OCI-LY1 (cell line): ENCODE data around the gene POU4F2.

Experiments used
- H2AFZ ChIP-seq: fragments of 200-600 bp; sonication (generic), shearing (Covaris generic); 2 replicates; pipeline ENCODE4 v1.6.0; 2014; ENCODE audit warnings: antibody characterized with exemption, mild to moderate bottlenecking, low read length
- H3F3A ChIP-seq: fragments of 200-600 bp; sonication (generic), shearing (Covaris generic); 2 replicates; pipeline ENCODE4 v1.6.0; 2014; ENCODE audit warnings: mild to moderate bottlenecking, antibody characterized with exemption, low read length, moderate library complexity; ENCODE audit not compliant: insufficient read depth
- H3K27ac ChIP-seq: fragments of 200-600 bp; sonication (generic); 2 replicates; pipeline ENCODE4 v1.5.1; 2014; ENCODE audit warnings: low read length, mixed run types, mild to moderate bottlenecking, low read depth; ENCODE audit not compliant: poor library complexity, severe bottlenecking
- H3K27me3 ChIP-seq: fragments of 200-600 bp; sonication (generic); 2 replicates; pipeline ENCODE4 v1.6.0; 2014; ENCODE audit warnings: antibody characterized with exemption, mild to moderate bottlenecking, low read length, moderate library complexity; ENCODE audit not compliant: insufficient read depth
- H3K36me3 ChIP-seq: fragments of 200-600 bp; sonication (generic); 2 replicates; pipeline ENCODE4 v1.6.1; 2014; ENCODE audit warnings: mild to moderate bottlenecking, antibody characterized with exemption, low read length, moderate library complexity, mixed read lengths; ENCODE audit not compliant: insufficient read depth
- H3K4me1 ChIP-seq: fragments of 200-600 bp; sonication (generic); 2 replicates; pipeline ENCODE4 v1.5.1; 2014; ENCODE audit warnings: mild to moderate bottlenecking, low read length, moderate library complexity; ENCODE audit not compliant: insufficient read depth, severe bottlenecking
- H3K4me2 ChIP-seq: fragments of 200-600 bp; sonication (generic), shearing (Covaris generic); 2 replicates; pipeline ENCODE4 v1.6.1; 2014; ENCODE audit warnings: low read length
- H3K4me3 ChIP-seq: fragments of 200-600 bp; sonication (generic); 2 replicates; pipeline ENCODE4 v1.5.1; 2014; ENCODE audit warnings: low read length, low read depth, mild to moderate bottlenecking, mixed read lengths; ENCODE audit not compliant: poor library complexity, severe bottlenecking
- H3K79me2 ChIP-seq: fragments of 200-600 bp; shearing (Covaris generic); 2 replicates; pipeline ENCODE4 v1.6.1; 2016; ENCODE audit warnings: mixed run types, low read length, mixed read lengths; ENCODE audit not compliant: insufficient read depth
- H3K9ac ChIP-seq: fragments of 200-600 bp; sonication (generic), shearing (Covaris generic); 2 replicates; pipeline ENCODE4 v1.6.1; 2014; ENCODE audit warnings: mild to moderate bottlenecking, low read length, mixed read lengths
- H3K9me2 ChIP-seq: fragments of 200-600 bp; sonication (generic), shearing (Covaris generic); 2 replicates; pipeline ENCODE4 v1.6.1; 2014; ENCODE audit warnings: low read depth, mild to moderate bottlenecking, low read length, mixed read lengths
- H3K9me3 ChIP-seq: fragments of 200-600 bp; shearing (Covaris generic); 2 replicates; pipeline ENCODE4 v1.6.1; 2014; ENCODE audit warnings: low read length, mixed read lengths
- H4K20me1 ChIP-seq: fragments of 200-600 bp; sonication (generic), shearing (Covaris generic); 2 replicates; pipeline ENCODE4 v1.6.0; 2016; ENCODE audit warnings: mild to moderate bottlenecking, low read length; ENCODE audit not compliant: insufficient read depth
- CTCF ChIP-seq: fragments of 200-600 bp; sonication (generic), shearing (Covaris generic); IDR thresholded peaks from 2 replicates; pipeline ENCODE4 v1.5.1; 2017; ENCODE audit warnings: mild to moderate bottlenecking, antibody characterized with exemption, low read length, moderate library complexity, mixed read lengths
- EZH2 ChIP-seq: fragments of 200-600 bp; sonication (generic), shearing (Covaris generic); IDR thresholded peaks from 2 replicates; pipeline ENCODE4 v1.8.0; 2017; ENCODE audit warnings: borderline replicate concordance, mixed run types, mild to moderate bottlenecking, antibody characterized with exemption, low read length, moderate library complexity, mixed read lengths

Gene POU4F2

GRCh38 chr4:146650034-146650433 is 11.3 kb downstream of the POU4F2 start:
- Histone ChIP-seq H3K9me2 (no peaks in the 10 kb centered on the region), H3K36me3 (no peaks in the 10 kb centered on the region), H3K79me2 (no peaks in the 10 kb centered on the region), H3K4me2 (no peak overlapping the region), H3K4me1 (no peaks in the 10 kb centered on the region), H3K27me3 (no peaks in the 10 kb centered on the region), H3K27ac (no peak overlapping the region), H3K4me3 (no peak overlapping the region), H3F3A (no peaks in the 10 kb centered on the region), H2AFZ (no peak overlapping the region), H4K20me1 (no peaks in the 10 kb centered on the region), H3K9me3 (no peaks in the 10 kb centered on the region), H3K9ac (no peak overlapping the region)
- no peak for TF ChIP-seq CTCF
- no peak for TF ChIP-seq EZH2

DNA sequence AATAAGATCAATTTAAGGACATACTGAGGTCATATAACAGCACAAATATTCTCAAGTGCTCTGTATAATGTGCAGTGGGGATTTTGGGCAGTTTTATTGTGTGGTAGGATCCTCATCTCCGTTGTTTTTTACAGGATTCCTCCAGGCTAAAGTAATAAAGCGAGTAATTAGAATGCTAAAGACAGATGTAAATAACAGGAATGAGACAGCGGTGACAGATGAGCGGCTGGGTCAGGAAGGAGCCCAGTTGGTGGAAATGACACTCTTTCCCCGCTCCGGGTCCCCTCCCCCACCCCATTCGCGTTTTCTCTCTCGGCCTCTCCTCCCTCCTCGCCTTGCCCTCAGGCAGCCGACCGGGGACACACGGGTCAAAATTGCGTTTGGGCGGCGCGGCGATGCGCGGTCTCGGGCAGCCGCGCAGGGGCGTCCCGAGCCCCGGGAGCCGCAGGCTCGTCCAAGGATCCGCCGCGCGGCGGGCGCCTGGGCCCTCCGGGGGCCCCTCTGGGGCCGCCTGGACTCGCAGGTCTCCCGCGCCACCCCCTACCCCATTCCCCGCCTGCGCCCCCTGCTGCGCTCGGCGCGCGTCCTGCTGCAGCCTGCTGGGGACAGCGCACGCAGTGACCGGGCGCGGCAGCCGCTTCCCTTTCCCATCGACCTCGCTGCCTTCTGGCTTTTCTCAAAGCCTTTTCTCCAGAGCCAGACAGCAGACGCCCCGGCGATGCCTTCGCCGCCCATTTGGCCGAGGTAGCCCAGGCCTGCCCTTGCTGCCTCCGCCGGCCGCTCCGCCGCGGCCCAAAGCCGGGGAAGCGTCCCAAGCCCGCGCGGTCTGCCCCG is 16.2 kb downstream of the POU4F2 start:
- H3K9me2 ChIP-seq = no peaks in the 10 kb centered on the region
- H3K9ac ChIP-seq = no peak overlapping the region
- H3K27ac ChIP-seq = no peak overlapping the region
- H3K4me3 ChIP-seq = no peak overlapping the region
- H3K27me3 ChIP-seq = peaks cover 3% of the 10 kb centered on the region; the same call in 1 of the 2 replicates
- no peak overlapping the region for H2AFZ ChIP-seq
- no peaks in the 10 kb centered on the region for H3F3A ChIP-seq
- H4K20me1 ChIP-seq = no peaks in the 10 kb centered on the region
- H3K9me3 ChIP-seq = no peaks in the 10 kb centered on the region
- no peaks in the 10 kb centered on the region for H3K36me3 ChIP-seq
- H3K4me1 ChIP-seq = no peaks in the 10 kb centered on the region
- no peak overlapping the region for H3K4me2 ChIP-seq
- TF ChIP-seq EZH2 = no peak
- no peak for TF ChIP-seq CTCF
- no peaks in the 10 kb centered on the region for H3K79me2 ChIP-seq

DNA sequence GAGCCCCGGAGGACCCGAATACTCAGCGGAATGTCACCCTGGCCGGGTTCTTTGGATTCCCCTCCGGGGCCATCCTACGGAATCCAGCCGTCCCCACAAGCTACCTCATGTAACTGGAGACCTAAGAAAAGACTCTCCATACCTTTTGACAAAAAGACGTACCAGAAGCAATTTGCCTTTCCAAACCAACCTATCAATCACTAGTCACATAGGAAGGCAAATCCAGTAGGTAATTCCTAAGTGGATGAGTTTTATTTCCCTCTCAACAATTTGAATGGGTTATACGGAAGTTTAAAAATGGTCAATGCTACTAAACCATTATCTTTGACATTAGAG is 16.8 kb downstream of the POU4F2 start:
- Histone ChIP-seq H3K4me1 (no peaks in the 10 kb centered on the region), H2AFZ (no peak overlapping the region), H3K36me3 (no peaks in the 10 kb centered on the region), H3K4me2 (no peak overlapping the region), H3K27ac (no peak overlapping the region), H3K9ac (no peak overlapping the region), H4K20me1 (no peaks in the 10 kb centered on the region), H3K9me3 (no peaks in the 10 kb centered on the region), H3K79me2 (no peaks in the 10 kb centered on the region), H3K27me3 (peaks cover 3% of the 10 kb centered on the region; the same call in 1 of the 2 replicates), H3K9me2 (no peaks in the 10 kb centered on the region), H3K4me3 (no peak overlapping the region), H3F3A (no peaks in the 10 kb centered on the region)
- TF ChIP-seq CTCF (no peak), EZH2 (no peak)
